Spleen (tissue), 7 donors: ENCODE results near the gene SPATA19.

Experiments used
- CTCF ChIP-seq, 11 experiments: fragments of 200-600 bp in 7 of 11; fragments of 450-650 bp in 4 of 11; sonication (generic) in 4 of 11; IDR thresholded peaks in 8 of 11; conservative IDR thresholded peaks in 3 of 11; 1 replicate in 7 of 11; 2 replicates in 4 of 11; pipeline versions ENCODE4 v1.4.0 to v1.8.0; 2016 to 2021; ENCODE audit warnings: antibody characterized with exemption in 11 of 11, inconsistent platforms in 4 of 11, mild to moderate bottlenecking in 1 of 11
- POLR2A ChIP-seq, 3 donors: fragments of 450-650 bp; IDR thresholded peaks; one replicate each; pipeline ENCODE4 v1.5.1; 2017; ENCODE audit warnings: antibody characterized with exemption in 3 of 3, mild to moderate bottlenecking in 1 of 3
- donor health status: DM: no; HTN: no; CAD: no; lungs with moderate emphysema.
- donor health status: DM: no; HTN: no; CAD: no.
- donor health status: DM: no; HTN: no; CAD: no.

DNA sequence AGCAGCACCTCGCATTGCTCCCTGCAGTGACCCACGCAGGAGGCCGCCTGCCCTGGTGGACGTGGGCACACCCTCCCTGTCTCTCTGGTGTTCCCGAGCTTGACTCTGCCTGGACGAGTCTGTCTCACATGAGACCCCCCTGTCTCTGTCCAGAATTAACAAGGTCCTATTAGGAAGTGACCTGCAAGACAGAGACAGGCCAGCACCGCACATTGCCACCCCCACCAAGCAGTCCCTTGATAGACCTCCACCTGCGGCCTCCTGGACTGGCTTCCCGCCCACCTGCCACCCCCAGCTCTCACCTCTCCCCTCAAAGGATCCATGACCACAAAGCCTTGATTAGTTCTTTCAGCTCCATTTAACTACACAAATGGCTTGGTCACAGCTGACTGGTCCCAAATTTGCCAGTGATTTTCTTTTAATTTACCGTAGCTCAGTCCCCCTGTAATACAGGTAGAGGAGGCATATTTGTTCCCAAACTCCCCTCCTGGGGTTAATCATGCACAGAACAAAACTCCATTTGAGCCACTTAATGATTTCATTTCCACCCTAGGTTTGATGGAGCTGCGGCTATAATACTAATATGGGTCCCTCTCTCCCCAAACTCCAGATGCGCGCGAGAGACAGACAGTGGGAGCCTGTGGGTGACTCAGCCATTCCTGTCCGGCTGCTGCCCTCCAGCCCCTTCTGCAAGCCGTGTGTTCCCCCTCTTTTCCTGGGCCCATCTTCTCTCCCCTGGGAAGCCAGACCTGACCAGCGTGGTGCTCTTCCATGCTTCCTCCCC lies 11.2 kb downstream of the SPATA19 start:
- TF ChIP-seq CTCF (IDR thresholded peaks at IDR 0.05 in 8 of 11, conservative IDR thresholded peaks at IDR 0.05 in 3 of 11) = no peak
- TF ChIP-seq POLR2A (IDR thresholded peaks at IDR 0.05) = no peak
